ENCODE measurements around the gene CBARP. TPM values are rescaled to one million over a fixed set of nuclear protein-coding genes. Genes with fewer than 3 reads are reported as not detected.

CBARP gene
- total RNA-seq, 2 donors from 2014 or later: 0.33 to 0.78 TPM

DNA sequence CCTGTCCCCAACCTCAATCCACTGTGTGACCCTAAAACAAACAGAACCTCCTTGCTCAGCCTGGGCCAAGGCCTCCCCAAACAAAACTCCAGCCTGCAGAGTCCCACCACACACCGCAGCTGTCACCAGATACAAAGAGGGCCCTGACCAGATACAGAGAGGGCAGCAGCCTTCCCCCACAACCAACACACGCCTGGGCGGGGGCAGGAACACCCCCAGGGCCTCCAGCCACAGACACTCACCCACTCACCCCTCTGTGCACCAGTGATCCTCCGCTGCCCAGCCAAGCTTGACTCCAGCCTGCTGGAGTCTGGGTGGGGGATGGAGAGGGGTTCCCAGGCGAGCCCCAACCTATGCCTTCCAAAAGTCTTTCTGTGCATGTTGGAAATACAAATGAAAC lies 25.4 kb upstream of the CBARP start:
- TF ChIP-seq, protein P1, sequence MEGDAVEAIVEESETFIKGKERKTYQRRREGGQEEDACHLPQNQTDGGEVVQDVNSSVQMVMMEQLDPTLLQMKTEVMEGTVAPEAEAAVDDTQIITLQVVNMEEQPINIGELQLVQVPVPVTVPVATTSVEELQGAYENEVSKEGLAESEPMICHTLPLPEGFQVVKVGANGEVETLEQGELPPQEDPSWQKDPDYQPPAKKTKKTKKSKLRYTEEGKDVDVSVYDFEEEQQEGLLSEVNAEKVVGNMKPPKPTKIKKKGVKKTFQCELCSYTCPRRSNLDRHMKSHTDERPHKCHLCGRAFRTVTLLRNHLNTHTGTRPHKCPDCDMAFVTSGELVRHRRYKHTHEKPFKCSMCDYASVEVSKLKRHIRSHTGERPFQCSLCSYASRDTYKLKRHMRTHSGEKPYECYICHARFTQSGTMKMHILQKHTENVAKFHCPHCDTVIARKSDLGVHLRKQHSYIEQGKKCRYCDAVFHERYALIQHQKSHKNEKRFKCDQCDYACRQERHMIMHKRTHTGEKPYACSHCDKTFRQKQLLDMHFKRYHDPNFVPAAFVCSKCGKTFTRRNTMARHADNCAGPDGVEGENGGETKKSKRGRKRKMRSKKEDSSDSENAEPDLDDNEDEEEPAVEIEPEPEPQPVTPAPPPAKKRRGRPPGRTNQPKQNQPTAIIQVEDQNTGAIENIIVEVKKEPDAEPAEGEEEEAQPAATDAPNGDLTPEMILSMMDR (IDR thresholded peaks at IDR 0.05): no peak
- no peak for TF ChIP-seq POLR2A (IDR thresholded peaks at IDR 0.05)
- H3K36me3 ChIP-seq (replicated peaks in 1 of 2; ENCODE audit: insufficient read depth in 1 of 2, low read depth in 2 of 2): no peaks in the 10 kb centered on the region
- ATAC-seq (no peak), DNase-seq (no peak)
- H3K9me3 ChIP-seq: no peaks in the 10 kb centered on the region
- H3K27ac ChIP-seq: peak overlapping the region; percentile 98 to 100 (median 98)
- no peak overlapping the region for H3K4me3 ChIP-seq
- WGBS, 2 donors: 75 to 83% methylated on average over 1 to 5 of the region's 5 CpGs
- peaks cover 90% of the 10 kb centered on the region for H3K4me1 ChIP-seq
- intact Hi-C loops (cut with DNase I): no loop called here
- no peaks in the 10 kb centered on the region for H3K27me3 ChIP-seq

GRCh38 chr19:1262623-1263123 lies 24.9 kb upstream of the CBARP start:
- ATAC-seq: no peak
- Histone ChIP-seq H3K4me1 (peaks cover 90% of the 10 kb centered on the region), H3K27ac (peak overlapping the region; percentile 98 to 100 (median 98)), H3K36me3 (replicated peaks in 1 of 2; ENCODE audit: insufficient read depth in 1 of 2, low read depth in 2 of 2) (peaks cover 0 to under 1% of the 10 kb centered on the region in 2 donors), H3K9me3 (no peaks in the 10 kb centered on the region), H3K4me3 (no peak overlapping the region), H3K27me3 (no peaks in the 10 kb centered on the region)
- TF ChIP-seq POLR2A (IDR thresholded peaks at IDR 0.05): no peak
- TF ChIP-seq, protein P1 (IDR thresholded peaks at IDR 0.05): peak in 1 of 7 experiments; percentile 2
- intact Hi-C loops (cut with DNase I): no loop called here
- DNase-seq: no peak
- 46 to 47% methylated on average over 17 to 19 of the region's 21 CpGs for WGBS, 2 donors

GRCh38 chr19:1261798-1262622 lies 24.2 kb upstream of the CBARP start:
- peak; percentile 90 to 98 (median 98) for TF ChIP-seq POLR2A (IDR thresholded peaks at IDR 0.05)
- TF ChIP-seq, protein P1 (IDR thresholded peaks at IDR 0.05): peak in 2 of 7 experiments; percentile 5 to 7
- intact Hi-C loops (cut with DNase I): no loop called here
- ATAC-seq (peak; percentile 72), DNase-seq (peak; percentile 97 to 99 (median 98))
- Histone ChIP-seq H3K27ac (peak overlapping the region; percentile 98 to 100 (median 98)), H3K9me3 (no peaks in the 10 kb centered on the region), H3K27me3 (no peaks in the 10 kb centered on the region), H3K36me3 (replicated peaks in 1 of 2; ENCODE audit: insufficient read depth in 1 of 2, low read depth in 2 of 2) (peaks cover 1 to 6% of the 10 kb centered on the region in 2 donors), H3K4me1 (peaks cover 88% of the 10 kb centered on the region), H3K4me3 (no peak overlapping the region)
- 5 to 15% methylated on average over 10 to 25 of the region's 28 CpGs for WGBS, 2 donors

- Histone ChIP-seq H3K36me3 (replicated peaks in 1 of 2; ENCODE audit: insufficient read depth in 1 of 2, low read depth in 2 of 2) (peaks cover 7 to 11% of the 10 kb centered on the region in 2 donors), H3K9me3 (no peaks in the 10 kb centered on the region), H3K27me3 (no peaks in the 10 kb centered on the region), H3K4me1 (peaks cover 88% of the 10 kb centered on the region), H3K27ac (peak overlapping the region; percentile 98 to 100 (median 98)), H3K4me3 (peak overlapping the region in 1 of 2 donors; percentile 35)
- no peak for DNase-seq
- 3 to 4% methylated on average over 14 of the region's 14 CpGs for WGBS, 2 donors
- TF ChIP-seq POLR2A (IDR thresholded peaks at IDR 0.05): no peak
- TF ChIP-seq, protein P1 (IDR thresholded peaks at IDR 0.05): peak in 3 of 7 experiments; percentile 22 to 51 (median 32)
- no peak for ATAC-seq
- intact Hi-C loops (cut with DNase I): no loop called here
Observed at GRCh38 chr19:1261538-1261797, 23.7 kb upstream of the CBARP start.
